Measurements from ENCODE around the gene CARS2. TPM values are rescaled to one million over a fixed set of nuclear protein-coding genes. Genes with fewer than 3 reads are reported as not detected.
"Not testable (repeated sequence)": the region's sequence is repeated elsewhere in the genome, so short reads cannot be mapped to it uniquely, and the experiment has no call there.

Gene CARS2
- total RNA-seq, 4 donors from 2014 or later, result 22.5 to 34.8 (median 28.0) TPM

DNA sequence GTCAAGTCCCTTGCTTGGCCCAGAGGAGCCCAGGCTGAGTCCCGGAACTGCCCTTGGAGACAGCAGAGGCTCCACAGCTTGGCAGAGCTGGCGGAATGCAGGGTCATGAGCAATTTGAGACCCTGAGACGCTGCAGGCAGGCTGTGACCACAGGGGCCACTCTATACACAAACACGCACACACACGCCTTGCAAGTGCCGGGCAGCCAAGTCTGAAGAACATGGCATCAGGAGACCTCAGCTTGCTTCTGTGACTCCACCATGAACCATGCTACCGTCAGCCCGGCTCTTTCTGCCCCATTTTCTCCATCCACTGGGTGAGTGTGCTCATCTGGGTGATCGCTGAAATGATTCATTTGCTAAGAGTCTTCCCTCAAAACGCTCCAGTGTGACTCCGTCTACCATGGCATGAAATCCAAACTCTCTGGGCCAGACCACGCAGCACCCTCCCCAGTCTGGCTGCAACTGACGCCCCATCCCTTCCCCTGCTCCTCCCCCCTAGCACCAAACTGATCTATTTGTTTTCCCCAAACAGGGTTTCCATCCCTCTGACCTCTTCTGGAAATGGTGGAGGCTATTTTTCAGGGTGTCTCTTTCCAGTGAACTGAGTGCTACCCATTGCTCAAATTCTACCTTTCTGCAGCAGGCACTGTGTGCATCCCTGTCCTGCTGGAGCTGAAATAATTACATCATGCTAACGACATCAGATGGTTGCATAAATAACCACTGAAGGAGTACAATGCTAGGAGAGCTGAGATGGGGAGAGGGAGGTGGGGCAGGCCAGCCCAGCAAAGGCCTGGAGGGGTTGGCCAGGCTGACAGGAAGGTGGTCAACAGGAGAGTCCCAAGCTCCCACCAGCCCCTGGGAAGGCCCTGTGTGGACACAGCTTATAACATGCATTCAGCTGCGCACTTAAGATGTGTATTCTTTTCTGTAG lies 3.1 kb downstream of the CARS2 start:
- Histone ChIP-seq H3K4me1 (peaks cover 54 to 55% of the 10 kb centered on the region in 2 donors), H3K36me3 (peaks cover 0 to 29% of the 10 kb centered on the region in 2 donors), H3K4me3 (peak overlapping the region in 2 of 4 donors; percentile 7 to 9), H3K9me3 (no peaks in the 10 kb centered on the region), H3K27me3 (no peaks in the 10 kb centered on the region), H3K27ac (peak overlapping the region; percentile 79 to 89 (median 84))
- peak in 1 of 2 donors; percentile 43 for ATAC-seq
- peak in 1 of 2 donors; percentile 5 for TF ChIP-seq POLR2A (IDR thresholded peaks at IDR 0.05)
- TF ChIP-seq, protein P1, sequence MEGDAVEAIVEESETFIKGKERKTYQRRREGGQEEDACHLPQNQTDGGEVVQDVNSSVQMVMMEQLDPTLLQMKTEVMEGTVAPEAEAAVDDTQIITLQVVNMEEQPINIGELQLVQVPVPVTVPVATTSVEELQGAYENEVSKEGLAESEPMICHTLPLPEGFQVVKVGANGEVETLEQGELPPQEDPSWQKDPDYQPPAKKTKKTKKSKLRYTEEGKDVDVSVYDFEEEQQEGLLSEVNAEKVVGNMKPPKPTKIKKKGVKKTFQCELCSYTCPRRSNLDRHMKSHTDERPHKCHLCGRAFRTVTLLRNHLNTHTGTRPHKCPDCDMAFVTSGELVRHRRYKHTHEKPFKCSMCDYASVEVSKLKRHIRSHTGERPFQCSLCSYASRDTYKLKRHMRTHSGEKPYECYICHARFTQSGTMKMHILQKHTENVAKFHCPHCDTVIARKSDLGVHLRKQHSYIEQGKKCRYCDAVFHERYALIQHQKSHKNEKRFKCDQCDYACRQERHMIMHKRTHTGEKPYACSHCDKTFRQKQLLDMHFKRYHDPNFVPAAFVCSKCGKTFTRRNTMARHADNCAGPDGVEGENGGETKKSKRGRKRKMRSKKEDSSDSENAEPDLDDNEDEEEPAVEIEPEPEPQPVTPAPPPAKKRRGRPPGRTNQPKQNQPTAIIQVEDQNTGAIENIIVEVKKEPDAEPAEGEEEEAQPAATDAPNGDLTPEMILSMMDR (IDR thresholded peaks at IDR 0.05 in 4 of 5, conservative IDR thresholded peaks at IDR 0.05 in 1 of 5), result no peak
- DNase-seq, result peak in 1 of 2 donors; percentile 75
- in situ Hi-C loops (cut with MboI; ENCODE audit: low sequenced_read_pairs in 4 of 4), result loop anchor here in 3 of 4 donors (10.0 to 25.0 kb wide), 3 partner anchors 78 to 212 kb away; partner anchors contain the start of gene ANKRD10 (in 3 of the 3)
- intact Hi-C loops (cut with DNase I; ENCODE audit: low total_unique reads), result loop anchor here (2.0 kb wide), 1 partner anchor 14 kb away; no protein-coding TSS in a partner anchor

DNA sequence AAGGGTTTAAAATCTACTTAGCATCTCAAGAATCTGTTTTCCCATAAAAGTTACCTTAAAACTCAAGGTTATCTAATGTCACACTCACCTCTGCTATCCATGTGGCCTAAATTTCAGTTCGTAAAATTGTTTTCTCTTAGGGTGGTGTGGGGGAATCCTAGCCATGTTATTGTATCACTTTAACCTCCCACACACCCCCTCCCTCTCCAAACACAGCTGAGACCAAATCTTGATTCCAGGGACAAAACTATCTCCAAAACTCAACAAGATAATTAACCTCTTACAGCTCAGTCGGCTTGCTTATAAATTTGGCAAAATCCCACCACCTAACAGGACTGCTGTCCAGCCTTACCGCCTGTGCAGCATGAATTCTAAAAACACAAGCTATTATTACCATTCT lies 3.8 kb downstream of the CARS2 start:
- TF ChIP-seq POLR2A (IDR thresholded peaks at IDR 0.05), result no peak
- TF ChIP-seq, protein P1 (IDR thresholded peaks at IDR 0.05 in 4 of 5, conservative IDR thresholded peaks at IDR 0.05 in 1 of 5), result no peak
- H3K27ac ChIP-seq, result peak overlapping the region; percentile 79 to 89 (median 84)
- no peak for ATAC-seq
- peaks cover 59 to 60% of the 10 kb centered on the region in 2 donors for H3K4me1 ChIP-seq
- peaks cover 0 to 37% of the 10 kb centered on the region in 2 donors for H3K36me3 ChIP-seq
- peak overlapping the region in 1 of 4 donors; percentile 9 for H3K4me3 ChIP-seq
- no peak for DNase-seq
- no peaks in the 10 kb centered on the region for H3K27me3 ChIP-seq
- no peaks in the 10 kb centered on the region for H3K9me3 ChIP-seq
- intact Hi-C loops (cut with DNase I; ENCODE audit: low total_unique reads), result loop anchor here (2.0 kb wide), 1 partner anchor 15 kb away; no protein-coding TSS in a partner anchor
- in situ Hi-C loops (cut with MboI; ENCODE audit: low sequenced_read_pairs in 4 of 4), result loop anchor here in 3 of 4 donors (10.0 to 25.0 kb wide), 3 partner anchors 77 to 213 kb away; partner anchors contain the start of gene ANKRD10 (in 3 of the 3)

DNA sequence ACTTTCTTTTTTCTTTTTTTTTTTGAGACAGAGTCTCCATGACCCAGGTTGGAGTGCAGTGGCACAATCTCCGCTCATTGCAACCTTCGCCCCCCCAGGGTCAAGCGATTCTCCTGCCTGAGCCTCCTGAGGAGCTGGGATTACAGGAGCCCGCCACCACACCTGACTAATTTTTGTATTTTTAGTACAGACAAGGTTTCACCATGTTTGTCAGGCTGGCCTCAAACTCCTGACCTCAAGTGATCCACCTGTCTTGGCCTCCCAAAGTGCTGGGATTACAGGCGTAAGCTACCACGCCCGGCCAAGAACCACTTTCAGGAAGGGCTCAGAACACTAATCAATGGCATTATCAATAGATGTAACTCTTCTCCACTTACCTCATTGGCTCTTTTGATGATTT lies 4.9 kb downstream of the CARS2 start:
- H3K9me3 ChIP-seq; H3K4me3 ChIP-seq; DNase-seq; intact Hi-C loops (cut with DNase I; ENCODE audit: low total_unique reads); H3K27me3 ChIP-seq; ATAC-seq: not testable (repeated sequence)
- in situ Hi-C loops (cut with MboI; ENCODE audit: low sequenced_read_pairs in 4 of 4), result loop anchor here in 3 of 4 donors (10.0 to 25.0 kb wide), 3 partner anchors 76 to 214 kb away; partner anchors contain the start of gene ANKRD10 (in 3 of the 3)
- Histone ChIP-seq H3K36me3 (peaks cover 0 to 38% of the 10 kb centered on the region in 2 donors), H3K4me1 (peaks cover 52 to 55% of the 10 kb centered on the region in 2 donors), H3K27ac (peak overlapping the region; percentile 79 to 89 (median 84))

DNA sequence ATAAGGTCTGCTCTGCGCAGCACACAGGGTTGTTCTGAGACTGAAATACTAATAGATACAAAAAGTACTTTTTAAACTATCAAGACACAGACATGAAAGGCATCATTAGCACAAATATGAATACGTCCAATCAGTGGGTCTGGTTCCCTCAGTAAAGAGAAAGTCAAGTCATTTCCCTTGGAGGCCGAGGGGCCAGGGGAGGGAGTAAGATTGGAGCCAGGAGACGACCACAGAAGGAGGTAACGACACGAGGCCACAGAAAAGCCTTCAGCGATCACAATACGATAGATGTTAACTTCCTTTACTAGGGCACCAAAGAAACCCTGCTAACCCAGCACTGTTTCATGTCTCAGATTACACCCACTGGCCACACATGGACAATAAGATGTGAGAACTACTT lies 5.3 kb downstream of the CARS2 start:
- Histone ChIP-seq H3K9me3 (no peaks in the 10 kb centered on the region), H3K4me3 (no peak overlapping the region), H3K27me3 (no peaks in the 10 kb centered on the region), H3K27ac (peak overlapping the region; percentile 36 to 89 (median 82)), H3K36me3 (peaks cover 0 to 38% of the 10 kb centered on the region in 2 donors), H3K4me1 (peaks cover 52 to 55% of the 10 kb centered on the region in 2 donors)
- in situ Hi-C loops (cut with MboI; ENCODE audit: low sequenced_read_pairs in 4 of 4) (loop anchor here in 3 of 4 donors (10.0 to 25.0 kb wide), 3 partner anchors 76 to 214 kb away; partner anchors contain the start of gene ANKRD10 (in 3 of the 3)), intact Hi-C loops (cut with DNase I; ENCODE audit: low total_unique reads) (no loop called here)
- no peak for DNase-seq
- ATAC-seq, result no peak
- TF ChIP-seq, protein P1 (IDR thresholded peaks at IDR 0.05 in 4 of 5, conservative IDR thresholded peaks at IDR 0.05 in 1 of 5), result no peak
- no peak for TF ChIP-seq POLR2A (IDR thresholded peaks at IDR 0.05)
